PC-9 (cell line): ENCODE measurements around the gene DPPA5. TPM values are rescaled to one million over a fixed set of nuclear protein-coding genes. Genes with fewer than 3 reads are reported as not detected.

ENCODE experiments used
- BruUV-seq: library from RNA; stranded (reverse); fragments of 400-500 nt; replicated peaks from 2 replicates; lab custom pipeline; 2021; lab: Mats Ljungman, UMichigan
- CTCF ChIA-PET: fragments of 300-600 bp; sonication (Branson Sonifier 250); formaldehyde crosslinking; loops from one replicate; lab custom pipeline; 2022; ENCODE audit warnings: antibody characterized with exemption; lab: Charles Lee
- POLR2A ChIA-PET: fragments of 300-600 bp; sonication (Branson Sonifier 250); formaldehyde crosslinking; loops from one replicate; lab custom pipeline; 2022; ENCODE audit warnings: antibody characterized with exemption; ENCODE audit not compliant: unreplicated experiment; lab: Charles Lee
- DNase-seq, 2 experiments: peaks; one replicate each; pipeline versions ENCODE4 v3.0.0 to v3.0.0-alpha.2; 2015 to 2022; ENCODE audit warnings: mixed read lengths in 1 of 2
- H2AFZ ChIP-seq: fragments of 200-600 bp; sonication (generic); 2 replicates; pipeline ENCODE4 v1.8.1; 2017; ENCODE audit warnings: antibody characterized with exemption
- H3F3A ChIP-seq: fragments of 200-600 bp; sonication (generic); 2 replicates; pipeline ENCODE4 v1.8.1; 2017; ENCODE audit warnings: antibody characterized with exemption, mild to moderate bottlenecking, low read depth; ENCODE audit not compliant: insufficient read depth
- H3K27ac ChIP-seq: fragments of 200-600 bp; sonication (generic); 2 replicates; pipeline ENCODE4 v1.6.1; 2016; ENCODE audit warnings: mixed run types
- H3K27me3 ChIP-seq: fragments of 200-600 bp; sonication (generic); 2 replicates; pipeline ENCODE4 v1.6.1; 2016; ENCODE audit warnings: low read depth, mixed run types; ENCODE audit not compliant: insufficient read depth
- H3K36me3 ChIP-seq: fragments of 200-600 bp; sonication (generic); 2 replicates; pipeline ENCODE4 v1.6.1; 2016; ENCODE audit warnings: low read depth, mixed run types
- H3K4me1 ChIP-seq: fragments of 200-600 bp; sonication (generic); replicated peaks from 2 replicates; pipeline ENCODE4 v1.6.1; 2016; ENCODE audit warnings: mixed run types; ENCODE audit not compliant: insufficient read depth
- H3K4me2 ChIP-seq: fragments of 200-600 bp; sonication (generic); 2 replicates; pipeline ENCODE4 v1.6.1; 2017; ENCODE audit warnings: mixed run types
- H3K4me3 ChIP-seq: fragments of 200-600 bp; sonication (generic); 2 replicates; pipeline ENCODE4 v1.6.1; 2016; ENCODE audit warnings: mixed run types
- H3K79me2 ChIP-seq: fragments of 200-600 bp; sonication (generic); 2 replicates; pipeline ENCODE4 v1.6.1; 2017; ENCODE audit warnings: low read depth, mixed run types
- H3K9me2 ChIP-seq: fragments of 200-600 bp; sonication (generic); 2 replicates; pipeline ENCODE4 v1.8.1; 2017; ENCODE audit warnings: mild to moderate bottlenecking; ENCODE audit not compliant: insufficient read depth
- H3K9me3 ChIP-seq: fragments of 200-600 bp; sonication (generic); 2 replicates; pipeline ENCODE4 v1.8.1; 2016; ENCODE audit warnings: low read depth; ENCODE audit not compliant: insufficient read depth
- H4K20me1 ChIP-seq: fragments of 200-600 bp; sonication (generic); 2 replicates; pipeline ENCODE4 v1.8.1; 2017; ENCODE audit not compliant: insufficient read depth
- CTCF ChIP-seq: fragments of 200-600 bp; sonication (generic); conservative IDR thresholded peaks from 2 replicates; pipeline ENCODE4 v1.6.1; 2017; ENCODE audit warnings: mixed run types, antibody characterized with exemption, mild to moderate bottlenecking, moderate library complexity
- EZH2 ChIP-seq: fragments of 200-600 bp; sonication (generic); IDR thresholded peaks from 2 replicates; pipeline ENCODE4 v1.8.0; 2017; ENCODE audit warnings: antibody characterized with exemption, low read depth
- intact Hi-C: fragments of 100-400 bp; cut with micrococcal nuclease; formaldehyde crosslinking; loops from one replicate; pipeline ENCODE4 v1.10.0; 2022; ENCODE audit not compliant: unreplicated experiment
- total RNA-seq: library from RNA; stranded (reverse); gene quantifications from 2 replicates; pipeline ENCODE4 v1.2.3, GENCODE V29; 2021

Gene DPPA5
- total RNA-seq, 1 experiment from 2014 or later, result not detected

GRCh38 chr6:73362358-73362757 lies 8.3 kb upstream of the DPPA5 start, which contains the start of gene KHDC3L:
KHDC3L (plus strand) TSS chr6:73362658; CDS start chr6:73362730, 72 bp downstream.
- Histone ChIP-seq H3K27me3 (no peaks in the 10 kb centered on the region), H4K20me1 (no peaks in the 10 kb centered on the region), H3K4me1 (no peaks in the 10 kb centered on the region), H3K4me2 (no peak within 1 kb of the TSS), H3K27ac (no peak within 1 kb of the TSS), H3K9me2 (no peaks in the 10 kb centered on the region), H3F3A (no peaks in the 10 kb centered on the region), H3K9me3 (no peaks in the 10 kb centered on the region), H3K4me3 (no peak within 1 kb of the TSS), H3K79me2 (no peaks in the 10 kb centered on the region), H2AFZ (no peak within 1 kb of the TSS), H3K36me3 (no peaks in the 10 kb centered on the region)
- TF ChIP-seq EZH2 (no peak), CTCF (no peak)
- CTCF ChIA-PET, result no interaction called here
- BruUV-seq, result no TSS peak
- DNase-seq, result no peak
- intact Hi-C loops, result no loop called here
- POLR2A ChIA-PET, result interaction anchor here (0.7 kb wide), 1 partner anchor 224 kb away, joined by 4 read pairs; no protein-coding TSS in a partner anchor

- Histone ChIP-seq H3F3A (no peaks in the 10 kb centered on the region), H3K4me3 (no peak overlapping the region), H3K79me2 (no peaks in the 10 kb centered on the region), H3K27me3 (no peaks in the 10 kb centered on the region), H3K9me2 (no peaks in the 10 kb centered on the region), H3K4me1 (no peaks in the 10 kb centered on the region), H2AFZ (no peak overlapping the region), H3K9me3 (no peaks in the 10 kb centered on the region), H3K4me2 (no peak overlapping the region), H3K36me3 (no peaks in the 10 kb centered on the region), H4K20me1 (no peaks in the 10 kb centered on the region), H3K27ac (no peak overlapping the region)
- POLR2A ChIA-PET, result no interaction called here
- intact Hi-C loops, result no loop called here
- CTCF ChIA-PET, result no interaction called here
- DNase-seq, result no peak
- no peak for TF ChIP-seq CTCF
- no TSS peak for BruUV-seq
These were observed 4.8 kb downstream of the DPPA5 start for GRCh38 chr6:73349311-73349710.

- CTCF ChIA-PET, result no interaction called here
- TF ChIP-seq EZH2 (no peak), CTCF (no peak)
- no TSS peak for BruUV-seq
- Histone ChIP-seq H3K4me1 (no peaks in the 10 kb centered on the region), H3K27ac (no peak overlapping the region), H3F3A (no peaks in the 10 kb centered on the region), H3K79me2 (no peaks in the 10 kb centered on the region), H3K4me2 (no peak overlapping the region), H3K4me3 (no peak overlapping the region), H3K36me3 (no peaks in the 10 kb centered on the region), H3K9me3 (no peaks in the 10 kb centered on the region), H3K9me2 (no peaks in the 10 kb centered on the region), H4K20me1 (no peaks in the 10 kb centered on the region), H3K27me3 (no peaks in the 10 kb centered on the region), H2AFZ (no peak overlapping the region)
- DNase-seq, result no peak
- POLR2A ChIA-PET, result no interaction called here
- intact Hi-C loops, result no loop called here
These were observed 5.4 kb downstream of the DPPA5 start for GRCh38 chr6:73348550-73349204.
